Sigmoid colon (tissue), 4 donors: ENCODE data around the gene TEC.

Source experiments
- CTCF ChIP-seq, 4 experiments: fragments of 450-650 bp in 3 of 4; fragments of 200-600 bp in 1 of 4; IDR thresholded peaks; one replicate each; pipeline ENCODE4 v1.5.1; 2016 to 2019; ENCODE audit warnings: antibody characterized with exemption in 4 of 4, mild to moderate bottlenecking in 3 of 4, moderate library complexity in 2 of 4
- POLR2A ChIP-seq, 2 donors: fragments of 450-650 bp; IDR thresholded peaks; one replicate each; pipeline ENCODE4 v1.6.1; 2016; ENCODE audit warnings: antibody characterized with exemption in 2 of 2, mild to moderate bottlenecking in 2 of 2, moderate library complexity in 2 of 2
- POLR2AphosphoS5 ChIP-seq, 4 donors: sonication (generic); formaldehyde crosslinking; IDR thresholded peaks; one replicate each; pipeline ENCODE4 v1.6.1; 2017; ENCODE audit warnings: antibody characterized with exemption in 4 of 4

GRCh38 chr4:48137846-48138245 is 131.8 kb downstream of the TEC start:
- TF ChIP-seq CTCF (IDR thresholded peaks at IDR 0.05) (no peak), POLR2A (IDR thresholded peaks at IDR 0.05) (no peak), POLR2AphosphoS5 (IDR thresholded peaks at IDR 0.05) (no peak)
